ENCODE measurements around the gene SIRPG.

DNA sequence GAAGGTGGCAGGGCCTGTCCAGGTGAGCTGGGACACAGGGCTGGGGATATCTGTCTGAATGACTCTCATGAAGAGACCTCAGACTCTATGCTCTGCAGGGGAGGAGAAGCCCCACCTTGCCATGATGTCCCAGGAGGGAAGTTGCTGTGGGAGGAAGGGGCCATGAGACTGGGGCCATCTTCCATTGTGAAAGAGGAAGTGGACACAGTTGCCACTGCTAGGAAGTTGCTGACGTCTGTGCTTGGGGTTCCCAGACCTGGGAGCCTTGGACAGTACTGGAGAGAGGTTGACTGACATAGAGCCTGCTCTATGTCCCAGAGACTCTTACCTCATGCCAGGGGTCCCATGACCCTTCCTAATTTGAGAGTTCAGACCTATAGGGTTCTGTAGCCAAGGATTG is 62.2 kb downstream of the SIRPG start:
- TF ChIP-seq, protein P1, sequence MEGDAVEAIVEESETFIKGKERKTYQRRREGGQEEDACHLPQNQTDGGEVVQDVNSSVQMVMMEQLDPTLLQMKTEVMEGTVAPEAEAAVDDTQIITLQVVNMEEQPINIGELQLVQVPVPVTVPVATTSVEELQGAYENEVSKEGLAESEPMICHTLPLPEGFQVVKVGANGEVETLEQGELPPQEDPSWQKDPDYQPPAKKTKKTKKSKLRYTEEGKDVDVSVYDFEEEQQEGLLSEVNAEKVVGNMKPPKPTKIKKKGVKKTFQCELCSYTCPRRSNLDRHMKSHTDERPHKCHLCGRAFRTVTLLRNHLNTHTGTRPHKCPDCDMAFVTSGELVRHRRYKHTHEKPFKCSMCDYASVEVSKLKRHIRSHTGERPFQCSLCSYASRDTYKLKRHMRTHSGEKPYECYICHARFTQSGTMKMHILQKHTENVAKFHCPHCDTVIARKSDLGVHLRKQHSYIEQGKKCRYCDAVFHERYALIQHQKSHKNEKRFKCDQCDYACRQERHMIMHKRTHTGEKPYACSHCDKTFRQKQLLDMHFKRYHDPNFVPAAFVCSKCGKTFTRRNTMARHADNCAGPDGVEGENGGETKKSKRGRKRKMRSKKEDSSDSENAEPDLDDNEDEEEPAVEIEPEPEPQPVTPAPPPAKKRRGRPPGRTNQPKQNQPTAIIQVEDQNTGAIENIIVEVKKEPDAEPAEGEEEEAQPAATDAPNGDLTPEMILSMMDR (IDR thresholded peaks at IDR 0.05 in 8 of 11, conservative IDR thresholded peaks at IDR 0.05 in 3 of 11), result no peak
- TF ChIP-seq POLR2A (IDR thresholded peaks at IDR 0.05), result no peak
